ENCODE results near the gene SMYD3. TPM values are rescaled to one million over a fixed set of nuclear protein-coding genes. Genes with fewer than 3 reads are reported as not detected.

The SMYD3 gene
- total RNA-seq, 1 donor from 2014 or later = 23.9 TPM

DNA sequence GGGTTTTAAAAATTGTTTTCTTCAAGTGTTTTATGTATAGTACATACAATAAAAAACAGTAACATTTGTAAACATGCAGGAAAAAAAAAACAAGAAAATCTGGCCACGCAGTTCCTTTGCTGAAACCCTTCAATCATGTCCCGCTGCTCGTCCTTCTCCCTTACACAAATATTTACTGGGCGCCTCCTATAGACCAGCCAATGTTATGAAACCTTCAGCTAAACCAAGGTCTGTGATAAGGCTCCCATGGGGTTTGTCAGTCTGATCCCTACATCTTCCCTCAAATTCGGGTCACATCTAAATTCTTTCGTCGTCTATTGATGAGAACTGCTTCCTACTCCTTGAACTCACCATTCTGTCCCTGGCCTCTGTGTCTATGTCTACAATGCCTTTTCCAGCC is 583.9 kb downstream of the SMYD3 start:
- H3K4me3 Mint-ChIP-seq = no peak overlapping the region
- intact Hi-C loops (cut with micrococcal nuclease) = no loop called here
- no peak for DNase-seq
- no peaks in the 10 kb centered on the region for H3K27me3 Mint-ChIP-seq
- H3K36me3 Mint-ChIP-seq (ENCODE audit: low read depth) = no peaks in the 10 kb centered on the region
- H3K9me3 Mint-ChIP-seq = no peaks in the 10 kb centered on the region
- no peak overlapping the region for H3K27ac Mint-ChIP-seq
- no peaks in the 10 kb centered on the region for H3K4me1 Mint-ChIP-seq

DNA sequence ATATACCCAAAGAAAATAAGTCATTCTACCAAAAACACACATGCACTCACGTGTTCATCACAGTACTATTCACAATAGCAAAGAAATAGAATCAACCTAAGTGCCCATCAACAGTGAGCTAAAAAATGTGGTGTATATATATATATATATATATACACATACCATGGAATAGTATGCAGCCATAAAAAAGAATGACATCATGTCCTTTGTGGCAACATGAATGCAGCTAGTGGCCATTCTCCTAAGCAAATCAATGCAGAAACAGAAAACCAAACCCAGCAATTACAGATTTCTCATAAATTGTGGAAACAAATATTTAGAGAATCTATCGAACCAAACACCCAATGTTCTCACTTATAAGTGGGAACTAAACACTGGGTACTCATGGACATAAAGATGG is 585.7 kb downstream of the SMYD3 start:
- intact Hi-C loops (cut with micrococcal nuclease) = no loop called here
- no peaks in the 10 kb centered on the region for H3K4me1 Mint-ChIP-seq
- H3K4me3 Mint-ChIP-seq = no peak overlapping the region
- no peaks in the 10 kb centered on the region for H3K9me3 Mint-ChIP-seq
- H3K36me3 Mint-ChIP-seq (ENCODE audit: low read depth) = no peaks in the 10 kb centered on the region
- no peak overlapping the region for H3K27ac Mint-ChIP-seq
- no peak for DNase-seq
- H3K27me3 Mint-ChIP-seq = no peaks in the 10 kb centered on the region

DNA sequence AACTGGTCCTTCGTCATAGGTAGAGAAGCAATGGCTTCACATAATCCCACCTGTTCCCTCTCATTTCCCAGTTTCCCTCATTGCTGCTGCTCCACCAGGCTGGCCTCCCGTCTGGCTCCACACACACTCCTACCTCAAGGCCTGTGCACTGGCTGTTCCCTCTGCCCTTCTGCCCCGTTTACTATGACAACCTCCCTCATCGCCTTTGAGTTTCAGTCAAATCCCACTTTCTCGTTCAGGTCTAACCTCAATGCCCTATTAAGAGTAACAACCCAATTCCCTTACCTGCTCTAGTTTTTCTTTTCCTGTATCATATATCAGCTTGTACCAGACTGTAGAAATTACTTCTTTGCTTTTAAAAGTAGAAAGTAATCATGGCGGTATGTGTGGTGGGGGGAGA is 589.7 kb downstream of the SMYD3 start:
- Mint-ChIP-seq H3K27ac (no peak overlapping the region), H3K36me3 (ENCODE audit: low read depth) (peaks cover 2% of the 10 kb centered on the region), H3K4me3 (no peak overlapping the region), H3K4me1 (no peaks in the 10 kb centered on the region), H3K9me3 (peaks cover 4% of the 10 kb centered on the region), H3K27me3 (no peaks in the 10 kb centered on the region)
- intact Hi-C loops (cut with micrococcal nuclease) = no loop called here
- no peak for DNase-seq

DNA sequence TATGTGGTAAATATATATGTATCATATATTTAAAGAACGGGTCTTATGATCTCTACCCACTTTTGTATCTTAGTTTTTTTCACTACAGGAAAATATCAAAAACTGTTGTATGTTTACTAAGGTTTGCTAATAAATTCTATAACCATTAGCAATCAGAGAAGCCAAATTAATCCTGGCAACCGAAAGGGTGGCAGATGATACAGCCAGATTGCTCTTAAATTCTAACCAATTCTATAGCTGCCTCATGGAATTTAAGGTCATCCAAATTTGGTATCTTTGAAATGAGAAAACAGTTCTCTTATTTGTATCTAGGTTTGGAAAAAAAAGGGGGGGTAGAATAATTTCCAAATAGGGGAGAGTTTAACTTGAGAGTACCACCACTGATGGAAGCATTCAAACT is 591.2 kb downstream of the SMYD3 start:
- peaks cover 2% of the 10 kb centered on the region for H3K36me3 Mint-ChIP-seq (ENCODE audit: low read depth)
- no peaks in the 10 kb centered on the region for H3K4me1 Mint-ChIP-seq
- no peak for DNase-seq
- H3K9me3 Mint-ChIP-seq = peaks cover 4% of the 10 kb centered on the region
- H3K4me3 Mint-ChIP-seq = no peak overlapping the region
- no peak overlapping the region for H3K27ac Mint-ChIP-seq
- intact Hi-C loops (cut with micrococcal nuclease) = no loop called here
- H3K27me3 Mint-ChIP-seq = no peaks in the 10 kb centered on the region

DNA sequence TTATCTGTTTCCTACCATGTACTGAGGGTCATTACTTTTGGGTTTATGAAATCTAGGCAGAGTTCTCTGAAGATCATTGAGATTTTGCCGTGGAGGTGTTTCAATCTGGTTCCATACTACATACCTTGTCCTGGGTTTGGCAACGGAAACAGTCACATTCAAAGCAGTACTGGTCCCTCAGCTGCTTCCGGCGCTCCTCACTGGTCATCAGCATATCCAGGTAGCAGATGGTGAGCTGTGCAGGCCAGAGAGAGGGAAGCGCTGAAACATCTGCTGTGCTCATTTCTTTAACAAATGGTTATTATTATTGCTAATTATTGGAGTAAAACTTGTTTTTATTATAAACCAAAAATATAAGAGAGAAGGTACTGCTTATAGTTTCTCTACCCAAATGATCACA is 591.7 kb downstream of the SMYD3 start:
- no peaks in the 10 kb centered on the region for H3K4me1 Mint-ChIP-seq
- no peak overlapping the region for H3K27ac Mint-ChIP-seq
- peaks cover 2% of the 10 kb centered on the region for H3K36me3 Mint-ChIP-seq (ENCODE audit: low read depth)
- H3K4me3 Mint-ChIP-seq = no peak overlapping the region
- intact Hi-C loops (cut with micrococcal nuclease) = no loop called here
- DNase-seq = no peak
- H3K27me3 Mint-ChIP-seq = no peaks in the 10 kb centered on the region
- peaks cover 4% of the 10 kb centered on the region for H3K9me3 Mint-ChIP-seq

DNA sequence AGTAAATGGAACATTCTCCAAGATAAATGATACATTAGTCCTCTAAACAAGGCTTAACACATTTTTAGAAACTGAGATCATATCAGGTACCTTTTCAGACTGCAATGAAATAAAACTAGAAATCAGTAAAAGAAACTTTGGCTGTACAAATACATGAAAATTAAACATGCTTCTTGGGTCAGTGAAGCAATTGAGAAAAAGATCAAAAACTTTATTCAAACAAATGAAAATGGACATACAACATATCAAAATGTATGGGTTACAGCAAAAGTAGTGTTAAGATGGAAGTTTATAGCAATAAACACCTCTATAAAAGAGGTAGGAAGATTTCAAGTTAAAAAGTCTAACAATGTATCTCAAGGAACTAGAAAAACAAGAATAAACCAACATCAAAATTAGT is 598.5 kb downstream of the SMYD3 start:
- no peaks in the 10 kb centered on the region for H3K36me3 Mint-ChIP-seq (ENCODE audit: low read depth)
- H3K27me3 Mint-ChIP-seq = no peaks in the 10 kb centered on the region
- no peaks in the 10 kb centered on the region for H3K4me1 Mint-ChIP-seq
- no peak overlapping the region for H3K27ac Mint-ChIP-seq
- no peak for DNase-seq
- H3K4me3 Mint-ChIP-seq = no peak overlapping the region
- intact Hi-C loops (cut with micrococcal nuclease) = no loop called here
- H3K9me3 Mint-ChIP-seq = no peaks in the 10 kb centered on the region

DNA sequence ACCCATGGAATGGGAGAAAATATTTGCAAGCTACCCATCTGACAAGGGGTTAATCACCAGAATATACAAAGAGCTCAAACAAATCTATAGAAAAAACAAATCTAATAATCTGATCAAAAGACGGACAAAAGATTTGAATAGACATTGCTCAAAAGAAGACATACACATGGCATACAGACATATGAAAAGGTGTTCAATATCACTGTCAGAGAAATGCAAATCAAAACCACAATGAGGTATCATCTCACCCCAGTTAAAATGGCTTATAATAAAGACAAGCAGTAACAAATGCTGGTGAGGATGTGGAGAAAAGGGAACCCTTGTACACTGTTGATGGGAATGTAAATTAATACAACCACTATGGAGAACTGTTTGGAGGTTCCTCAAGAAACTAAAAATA is 600.9 kb downstream of the SMYD3 start:
- H3K4me1 Mint-ChIP-seq = no peaks in the 10 kb centered on the region
- no peaks in the 10 kb centered on the region for H3K27me3 Mint-ChIP-seq
- no peak overlapping the region for H3K27ac Mint-ChIP-seq
- H3K9me3 Mint-ChIP-seq = peaks cover 4% of the 10 kb centered on the region
- no peak overlapping the region for H3K4me3 Mint-ChIP-seq
- DNase-seq = no peak
- intact Hi-C loops (cut with micrococcal nuclease) = no loop called here
- no peaks in the 10 kb centered on the region for H3K36me3 Mint-ChIP-seq (ENCODE audit: low read depth)

DNA sequence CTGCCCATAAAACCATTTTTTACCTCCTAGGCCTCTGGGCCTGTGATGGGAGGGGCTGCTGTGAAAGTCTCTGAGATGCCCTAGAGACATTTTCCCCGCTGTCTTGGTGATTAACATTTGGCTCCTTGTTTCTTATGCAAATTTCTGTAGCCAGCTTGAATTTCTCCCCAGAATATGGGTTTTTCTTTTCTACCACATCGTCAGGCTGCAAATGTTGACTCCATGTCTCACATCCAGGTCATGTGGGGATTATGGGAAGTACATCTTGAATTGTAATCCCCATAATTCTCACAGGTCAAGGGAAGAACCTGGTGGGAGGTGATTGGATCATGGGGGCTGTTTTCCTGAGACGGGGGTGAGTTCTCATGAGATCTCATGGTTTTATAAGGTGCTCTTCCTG is 603.2 kb downstream of the SMYD3 start:
- H3K27ac Mint-ChIP-seq = no peak overlapping the region
- H3K4me1 Mint-ChIP-seq = no peaks in the 10 kb centered on the region
- H3K27me3 Mint-ChIP-seq = no peaks in the 10 kb centered on the region
- H3K4me3 Mint-ChIP-seq = no peak overlapping the region
- no peaks in the 10 kb centered on the region for H3K36me3 Mint-ChIP-seq (ENCODE audit: low read depth)
- intact Hi-C loops (cut with micrococcal nuclease) = no loop called here
- H3K9me3 Mint-ChIP-seq = peaks cover 7% of the 10 kb centered on the region
- DNase-seq = no peak

DNA sequence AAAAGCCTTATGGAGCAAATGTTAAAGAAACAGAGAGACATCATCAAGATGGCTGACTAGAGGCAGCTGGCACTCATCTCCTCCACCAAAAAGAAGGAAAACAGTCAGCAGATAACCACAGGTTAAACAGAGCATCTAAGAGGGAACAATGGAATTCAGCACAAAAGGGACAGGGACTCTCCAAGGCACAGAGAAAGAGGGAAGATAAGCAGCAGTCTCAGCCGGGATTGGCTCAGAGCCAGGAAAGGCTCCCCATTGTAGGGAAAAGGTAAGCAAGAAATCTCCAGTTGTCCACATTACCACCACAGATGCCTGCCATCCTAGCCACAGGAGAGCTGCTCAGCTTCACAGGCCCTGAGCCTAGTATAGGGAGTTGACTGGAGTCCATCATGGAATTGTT is 605.5 kb downstream of the SMYD3 start:
- intact Hi-C loops (cut with micrococcal nuclease) = no loop called here
- H3K4me3 Mint-ChIP-seq = no peak overlapping the region
- no peak for DNase-seq
- H3K27me3 Mint-ChIP-seq = no peaks in the 10 kb centered on the region
- no peaks in the 10 kb centered on the region for H3K4me1 Mint-ChIP-seq
- no peak overlapping the region for H3K27ac Mint-ChIP-seq
- peaks cover 7% of the 10 kb centered on the region for H3K9me3 Mint-ChIP-seq
- H3K36me3 Mint-ChIP-seq (ENCODE audit: low read depth) = no peaks in the 10 kb centered on the region

DNA sequence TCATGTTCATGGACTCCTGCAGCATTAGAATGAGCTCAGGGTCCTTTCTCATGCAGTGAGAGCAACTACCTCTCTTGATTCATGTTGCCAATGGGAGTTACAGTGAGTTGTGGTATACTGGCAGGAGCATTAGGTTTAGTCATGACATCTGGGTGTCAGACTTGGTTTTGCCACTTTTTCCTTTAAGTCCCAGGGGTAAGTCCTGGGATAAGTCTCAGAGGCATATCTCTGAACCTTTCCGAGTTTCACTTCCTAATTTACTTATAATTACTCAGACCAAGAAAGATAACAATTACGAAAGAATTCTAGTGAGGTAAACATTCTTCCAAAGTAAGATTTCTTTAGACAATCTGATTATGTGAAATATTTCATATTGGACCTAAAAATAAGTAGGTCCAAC is 606.0 kb downstream of the SMYD3 start:
- Mint-ChIP-seq H3K27me3 (no peaks in the 10 kb centered on the region), H3K27ac (no peak overlapping the region), H3K36me3 (ENCODE audit: low read depth) (no peaks in the 10 kb centered on the region), H3K9me3 (peaks cover 7% of the 10 kb centered on the region), H3K4me3 (no peak overlapping the region), H3K4me1 (no peaks in the 10 kb centered on the region)
- DNase-seq = no peak
- intact Hi-C loops (cut with micrococcal nuclease) = no loop called here

DNA sequence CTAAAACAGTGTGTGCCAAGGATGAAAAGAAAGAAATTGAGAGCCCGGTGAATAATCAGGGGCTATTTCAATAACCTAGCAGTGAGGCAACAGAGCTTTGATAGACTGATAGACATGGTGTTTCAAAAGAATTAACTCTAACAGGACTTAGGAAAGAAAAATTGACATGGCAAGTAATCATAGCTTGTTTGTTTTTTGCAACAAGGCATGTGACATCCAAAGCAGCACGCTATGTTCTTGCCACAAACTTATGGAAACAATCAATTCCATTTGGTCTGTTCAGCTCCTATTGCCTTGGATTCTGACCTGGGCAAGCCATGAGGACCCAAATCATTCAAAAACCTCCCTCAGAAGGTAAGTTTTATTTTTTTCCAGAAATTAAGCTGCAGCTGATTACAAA is 608.5 kb downstream of the SMYD3 start:
- peaks cover 8% of the 10 kb centered on the region for H3K9me3 Mint-ChIP-seq
- no peak for DNase-seq
- no peak overlapping the region for H3K4me3 Mint-ChIP-seq
- intact Hi-C loops (cut with micrococcal nuclease) = no loop called here
- no peaks in the 10 kb centered on the region for H3K4me1 Mint-ChIP-seq
- no peaks in the 10 kb centered on the region for H3K27me3 Mint-ChIP-seq
- no peak overlapping the region for H3K27ac Mint-ChIP-seq
- H3K36me3 Mint-ChIP-seq (ENCODE audit: low read depth) = no peaks in the 10 kb centered on the region

DNA sequence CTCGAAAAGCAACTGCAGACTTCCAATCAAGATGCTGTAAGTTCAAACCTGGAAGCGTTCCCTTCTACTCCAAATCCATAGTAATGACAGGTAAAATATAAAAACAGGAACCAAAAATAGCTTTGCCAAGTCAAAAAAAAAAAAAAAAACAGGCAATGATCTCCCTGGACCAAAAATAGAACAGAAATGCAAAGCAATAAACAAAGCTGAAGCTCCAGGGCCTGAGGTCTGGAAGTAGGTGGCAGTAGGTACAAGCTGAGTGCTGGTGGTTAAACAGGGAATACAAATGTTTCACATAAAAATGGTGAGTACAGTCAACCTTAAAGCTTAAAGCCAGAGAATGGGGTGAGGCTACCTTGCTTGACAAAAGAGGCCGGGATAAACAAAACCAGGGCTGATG is 610.8 kb downstream of the SMYD3 start:
- intact Hi-C loops (cut with micrococcal nuclease) = no loop called here
- H3K4me3 Mint-ChIP-seq = no peak overlapping the region
- H3K27ac Mint-ChIP-seq = no peak overlapping the region
- peaks cover 8% of the 10 kb centered on the region for H3K9me3 Mint-ChIP-seq
- no peak for DNase-seq
- H3K27me3 Mint-ChIP-seq = no peaks in the 10 kb centered on the region
- H3K4me1 Mint-ChIP-seq = no peaks in the 10 kb centered on the region
- H3K36me3 Mint-ChIP-seq (ENCODE audit: low read depth) = no peaks in the 10 kb centered on the region

DNA sequence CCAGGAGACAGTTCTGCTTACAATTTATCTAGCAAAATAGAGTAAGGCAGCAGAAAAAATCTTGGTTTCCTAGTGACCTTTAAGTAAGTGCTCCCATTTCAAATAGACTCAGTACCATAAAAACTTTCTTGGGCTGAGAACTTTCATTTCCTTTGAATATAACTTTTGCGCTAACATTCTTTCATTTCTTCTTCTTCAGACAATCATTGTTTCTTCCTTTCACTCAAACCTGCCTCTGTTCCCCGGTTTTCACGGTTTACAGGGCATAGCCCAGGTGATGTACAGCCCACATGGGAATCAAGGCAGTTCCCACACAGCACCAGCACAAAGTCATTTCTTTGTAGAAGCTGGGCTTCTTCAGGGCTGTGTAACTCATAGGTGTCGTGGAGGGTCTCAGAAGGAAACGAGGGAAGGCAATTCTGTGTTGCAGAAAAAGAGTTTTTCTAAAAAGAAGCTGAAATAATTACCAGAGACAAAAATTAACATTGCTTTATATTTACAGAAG is 611.6 kb downstream of the SMYD3 start:
- H3K27ac Mint-ChIP-seq = no peak overlapping the region
- intact Hi-C loops (cut with micrococcal nuclease) = no loop called here
- H3K4me3 Mint-ChIP-seq = no peak overlapping the region
- H3K4me1 Mint-ChIP-seq = no peaks in the 10 kb centered on the region
- H3K27me3 Mint-ChIP-seq = no peaks in the 10 kb centered on the region
- DNase-seq = no peak
- H3K9me3 Mint-ChIP-seq = peaks cover 11% of the 10 kb centered on the region
- no peaks in the 10 kb centered on the region for H3K36me3 Mint-ChIP-seq (ENCODE audit: low read depth)

DNA sequence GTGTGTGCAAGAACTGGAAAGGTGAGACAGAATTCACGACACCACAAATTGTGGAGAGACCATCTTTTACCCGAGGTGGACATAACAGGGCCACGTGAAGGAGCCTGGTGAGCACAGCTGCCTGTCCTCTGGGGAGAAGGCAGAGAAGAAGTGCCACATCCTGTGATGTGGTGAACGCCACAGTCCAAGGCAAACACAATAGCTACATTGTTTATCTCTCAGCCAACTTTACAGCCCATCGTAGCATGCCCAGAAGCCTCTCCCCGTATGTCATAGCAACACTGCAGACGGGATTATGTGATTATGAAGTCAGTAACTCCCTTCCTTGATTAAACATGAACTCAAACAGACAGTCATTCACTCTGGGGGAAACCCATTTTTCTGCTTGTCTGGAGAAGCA is 612.2 kb downstream of the SMYD3 start:
- Mint-ChIP-seq H3K36me3 (ENCODE audit: low read depth) (no peaks in the 10 kb centered on the region), H3K4me1 (no peaks in the 10 kb centered on the region), H3K4me3 (no peak overlapping the region), H3K27me3 (no peaks in the 10 kb centered on the region), H3K9me3 (peaks cover 14% of the 10 kb centered on the region), H3K27ac (no peak overlapping the region)
- intact Hi-C loops (cut with micrococcal nuclease) = no loop called here
- DNase-seq = no peak

DNA sequence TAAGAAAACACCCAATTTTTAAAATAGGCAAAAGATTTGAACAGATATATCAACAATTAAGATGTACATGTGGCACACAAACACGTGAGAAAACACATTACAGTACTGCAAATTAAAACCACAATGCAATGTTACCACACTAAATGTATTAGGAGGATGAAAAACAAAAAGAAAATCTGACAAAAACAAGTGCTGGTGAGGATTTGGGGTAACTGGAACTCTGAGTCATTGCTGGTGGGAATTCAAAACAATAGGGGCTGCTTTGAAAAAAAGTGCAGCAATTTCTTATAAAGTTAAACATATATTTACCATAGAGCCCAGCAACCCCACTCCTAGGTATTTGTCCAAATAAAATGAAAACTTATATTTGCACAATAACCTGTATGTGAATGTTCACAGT is 614.1 kb downstream of the SMYD3 start:
- DNase-seq = no peak
- peaks cover 18% of the 10 kb centered on the region for H3K9me3 Mint-ChIP-seq
- no peaks in the 10 kb centered on the region for H3K27me3 Mint-ChIP-seq
- no peaks in the 10 kb centered on the region for H3K36me3 Mint-ChIP-seq (ENCODE audit: low read depth)
- H3K4me3 Mint-ChIP-seq = no peak overlapping the region
- no peaks in the 10 kb centered on the region for H3K4me1 Mint-ChIP-seq
- H3K27ac Mint-ChIP-seq = no peak overlapping the region
- intact Hi-C loops (cut with micrococcal nuclease) = no loop called here

Data from activated CD4-positive, alpha-beta T cell treated with anti-CD3 and anti-CD28 coated beads, Interleukin-2, amount 10 ng/mL, durations not matched to agents 24 days and 14 days (primary cell).